ENCODE data around the gene ATP8B3. TPM values are rescaled to one million over a fixed set of nuclear protein-coding genes. Genes with fewer than 3 reads are reported as not detected.

The ATP8B3 gene
- polyA plus RNA-seq, 1 donor (not counting 4 experiments of a cell fraction or from before 2014, with no cell fraction given), result 0.98 TPM

- H3K4me2 ChIP-seq (ENCODE audit: control insufficient read depth, extremely low read depth, insufficient read depth, low read depth, low read length), result no peak overlapping the region
- H2AFZ ChIP-seq (ENCODE audit: control insufficient read depth, low read length), result no peak overlapping the region
- no peaks in the 10 kb centered on the region for H3K9me3 ChIP-seq (ENCODE audit: control insufficient read depth, low read depth, low read length)
- no peaks in the 10 kb centered on the region for H3K36me3 ChIP-seq (ENCODE audit: control insufficient read depth in 2 of 2, extremely low read depth in 1 of 2, insufficient read depth in 2 of 2, low read length in 2 of 2)
- TF ChIP-seq EZH2 (IDR thresholded peaks at IDR 0.05; ENCODE audit: low read length), result no peak
- TF ChIP-seq, protein P1, sequence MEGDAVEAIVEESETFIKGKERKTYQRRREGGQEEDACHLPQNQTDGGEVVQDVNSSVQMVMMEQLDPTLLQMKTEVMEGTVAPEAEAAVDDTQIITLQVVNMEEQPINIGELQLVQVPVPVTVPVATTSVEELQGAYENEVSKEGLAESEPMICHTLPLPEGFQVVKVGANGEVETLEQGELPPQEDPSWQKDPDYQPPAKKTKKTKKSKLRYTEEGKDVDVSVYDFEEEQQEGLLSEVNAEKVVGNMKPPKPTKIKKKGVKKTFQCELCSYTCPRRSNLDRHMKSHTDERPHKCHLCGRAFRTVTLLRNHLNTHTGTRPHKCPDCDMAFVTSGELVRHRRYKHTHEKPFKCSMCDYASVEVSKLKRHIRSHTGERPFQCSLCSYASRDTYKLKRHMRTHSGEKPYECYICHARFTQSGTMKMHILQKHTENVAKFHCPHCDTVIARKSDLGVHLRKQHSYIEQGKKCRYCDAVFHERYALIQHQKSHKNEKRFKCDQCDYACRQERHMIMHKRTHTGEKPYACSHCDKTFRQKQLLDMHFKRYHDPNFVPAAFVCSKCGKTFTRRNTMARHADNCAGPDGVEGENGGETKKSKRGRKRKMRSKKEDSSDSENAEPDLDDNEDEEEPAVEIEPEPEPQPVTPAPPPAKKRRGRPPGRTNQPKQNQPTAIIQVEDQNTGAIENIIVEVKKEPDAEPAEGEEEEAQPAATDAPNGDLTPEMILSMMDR (optimal IDR thresholded peaks at IDR 0.05 in 1 of 3, IDR thresholded peaks at IDR 0.05 in 1 of 3, conservative IDR thresholded peaks at IDR 0.05 in 1 of 3; ENCODE audit: extremely low read depth in 1 of 3, insufficient read depth in 2 of 3, low read length in 3 of 3), result no peak
- H3K4me1 ChIP-seq (ENCODE audit: control insufficient read depth, extremely low read depth, insufficient read depth, low read length), result peaks cover 5% of the 10 kb centered on the region
- H3K9ac ChIP-seq (ENCODE audit: control insufficient read depth, extremely low read depth, insufficient read depth, low read length), result no peak overlapping the region
- FAIRE-seq (no peak), DNase-seq (ENCODE audit: low read depth, low spot score) (no peak)
- peaks cover 43% of the 10 kb centered on the region for H3K27me3 ChIP-seq (ENCODE audit: control insufficient read depth, extremely low read depth, insufficient read depth, low read length)
- H3K79me2 ChIP-seq (ENCODE audit: control insufficient read depth, insufficient read depth, low read length), result no peaks in the 10 kb centered on the region
- H3K4me3 ChIP-seq (ENCODE audit: control insufficient read depth in 2 of 3, extremely low read depth in 1 of 3, insufficient read depth in 2 of 3, low read depth in 1 of 3, low read length in 3 of 3), result no peak overlapping the region
- no peaks in the 10 kb centered on the region for H3K9me1 ChIP-seq (ENCODE audit: control insufficient read depth, extremely low read depth, insufficient read depth, low read length)
- H4K20me1 ChIP-seq (ENCODE audit: control insufficient read depth, extremely low read depth, insufficient read depth, low read length), result no peaks in the 10 kb centered on the region
- dilution Hi-C loops (cut with MboI; ENCODE audit: extremely low pct_ligation_motif_present, low sequenced_read_pairs), result no loop called here
- H3K27ac ChIP-seq (ENCODE audit: control insufficient read depth, insufficient read depth, low read length), result no peak overlapping the region
These were observed 32.5 kb downstream of the ATP8B3 start for GRCh38 chr19:1779574-1779973.

DNA sequence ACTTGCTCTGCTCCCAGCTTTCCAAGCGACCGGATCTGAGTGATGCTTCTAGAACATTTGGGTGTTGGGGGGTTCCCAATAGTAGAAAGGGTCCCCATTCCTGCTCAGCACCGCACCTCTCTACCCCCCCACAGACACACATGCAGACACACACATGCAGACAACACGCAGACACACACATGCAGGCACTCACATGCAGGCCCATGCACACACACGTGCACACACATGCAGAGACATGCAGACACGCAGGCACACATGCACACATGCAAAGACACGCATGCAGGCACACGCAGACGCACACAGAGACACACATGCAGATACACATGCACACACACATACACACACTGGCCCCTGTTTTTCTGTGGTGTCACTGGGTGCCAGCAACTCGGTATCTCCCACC lies 34.9 kb downstream of the ATP8B3 start:
- no peaks in the 10 kb centered on the region for H4K20me1 ChIP-seq (ENCODE audit: control insufficient read depth, extremely low read depth, insufficient read depth, low read length)
- no peak overlapping the region for H3K27ac ChIP-seq (ENCODE audit: control insufficient read depth, insufficient read depth, low read length)
- no peak overlapping the region for H3K4me2 ChIP-seq (ENCODE audit: control insufficient read depth, extremely low read depth, insufficient read depth, low read depth, low read length)
- no peak for DNase-seq (ENCODE audit: low read depth, low spot score)
- H2AFZ ChIP-seq (ENCODE audit: control insufficient read depth, low read length), result no peak overlapping the region
- H3K4me3 ChIP-seq (ENCODE audit: control insufficient read depth in 2 of 3, extremely low read depth in 1 of 3, insufficient read depth in 2 of 3, low read depth in 1 of 3, low read length in 3 of 3), result no peak overlapping the region
- dilution Hi-C loops (cut with MboI; ENCODE audit: extremely low pct_ligation_motif_present, low sequenced_read_pairs), result no loop called here
- no peaks in the 10 kb centered on the region for H3K79me2 ChIP-seq (ENCODE audit: control insufficient read depth, insufficient read depth, low read length)
- H3K9me1 ChIP-seq (ENCODE audit: control insufficient read depth, extremely low read depth, insufficient read depth, low read length), result no peaks in the 10 kb centered on the region
- H3K36me3 ChIP-seq (ENCODE audit: control insufficient read depth in 2 of 2, extremely low read depth in 1 of 2, insufficient read depth in 2 of 2, low read length in 2 of 2), result no peaks in the 10 kb centered on the region
- peaks cover 28% of the 10 kb centered on the region for H3K27me3 ChIP-seq (ENCODE audit: control insufficient read depth, extremely low read depth, insufficient read depth, low read length)
- peaks cover 28% of the 10 kb centered on the region for H3K4me1 ChIP-seq (ENCODE audit: control insufficient read depth, extremely low read depth, insufficient read depth, low read length)
- no peaks in the 10 kb centered on the region for H3K9me3 ChIP-seq (ENCODE audit: control insufficient read depth, low read depth, low read length)
- no peak for FAIRE-seq
- TF ChIP-seq, protein P1 (optimal IDR thresholded peaks at IDR 0.05 in 1 of 3, IDR thresholded peaks at IDR 0.05 in 1 of 3, conservative IDR thresholded peaks at IDR 0.05 in 1 of 3; ENCODE audit: extremely low read depth in 1 of 3, insufficient read depth in 2 of 3, low read length in 3 of 3), result no peak
- no peak for TF ChIP-seq EZH2 (IDR thresholded peaks at IDR 0.05; ENCODE audit: low read length)
- H3K9ac ChIP-seq (ENCODE audit: control insufficient read depth, extremely low read depth, insufficient read depth, low read length), result no peak overlapping the region
